H9 (cell line): ENCODE data around the gene MTG1. TPM values are rescaled to one million over a fixed set of nuclear protein-coding genes. Genes with fewer than 3 reads are reported as not detected.

Source experiments
- DNase-seq: peaks from one replicate; pipeline ENCODE4 v3.0.0-alpha.2; 2017
- H2AFZ ChIP-seq: one replicate; pipeline ENCODE4 v1.6.1; 2013; ENCODE audit warnings: mild to moderate bottlenecking, low read length, control low read depth, moderate library complexity
- H2AK5ac ChIP-seq: 2 replicates; pipeline ENCODE4 v1.6.1; 2013; ENCODE audit warnings: low read length, control low read depth, mixed read lengths; ENCODE audit not compliant: insufficient read length
- H2BK120ac ChIP-seq: one replicate; pipeline ENCODE4 v1.6.1; 2013; ENCODE audit warnings: low read depth, mild to moderate bottlenecking, low read length, control low read depth, inconsistent platforms; ENCODE audit not compliant: poor library complexity, severe bottlenecking
- H2BK12ac ChIP-seq: 2 replicates; pipeline ENCODE4 v1.6.1; 2013; ENCODE audit warnings: low read length, control low read depth, mixed read lengths, low read depth; ENCODE audit not compliant: insufficient read length
- H2BK15ac ChIP-seq: 2 replicates; pipeline ENCODE4 v1.6.1; 2013; ENCODE audit warnings: low read depth, low read length, control low read depth
- H2BK20ac ChIP-seq: one replicate; pipeline ENCODE4 v1.6.1; 2013; ENCODE audit warnings: low read depth, mild to moderate bottlenecking, low read length, control low read depth, inconsistent platforms; ENCODE audit not compliant: poor library complexity, severe bottlenecking
- H2BK5ac ChIP-seq: 2 replicates; pipeline ENCODE4 v1.6.1; 2013; ENCODE audit warnings: low read length, control low read depth, mixed read lengths; ENCODE audit not compliant: insufficient read length
- H3K14ac ChIP-seq: 2 replicates; pipeline ENCODE4 v1.6.1; 2013; ENCODE audit warnings: low read length, control low read depth; ENCODE audit not compliant: insufficient read depth
- H3K18ac ChIP-seq: 2 replicates; pipeline ENCODE4 v1.6.1; 2013; ENCODE audit warnings: low read depth, mild to moderate bottlenecking, mixed read lengths, low read length, control low read depth; ENCODE audit not compliant: insufficient read length
- H3K23ac ChIP-seq: 2 replicates; pipeline ENCODE4 v1.6.1; 2013; ENCODE audit warnings: low read length, control low read depth, mixed read lengths, low read depth; ENCODE audit not compliant: insufficient read length
- H3K23me2 ChIP-seq: 2 replicates; pipeline ENCODE4 v1.6.1; 2013; ENCODE audit warnings: low read depth, mild to moderate bottlenecking, mixed read lengths, low read length, control low read depth; ENCODE audit not compliant: insufficient read length, poor library complexity, severe bottlenecking
- H3K27ac ChIP-seq: 2 replicates; pipeline ENCODE4 v1.5.1; 2013; ENCODE audit warnings: low read length, control low read depth, mixed read lengths, low read depth; ENCODE audit not compliant: insufficient read length
- H3K27me3 ChIP-seq: 2 replicates; pipeline ENCODE4 v1.6.1; 2013; ENCODE audit warnings: low read length, control low read depth, inconsistent platforms; ENCODE audit not compliant: insufficient read depth
- H3K4ac ChIP-seq: 2 replicates; pipeline ENCODE4 v1.6.1; 2013; ENCODE audit warnings: low read depth, mild to moderate bottlenecking, control low read depth, inconsistent platforms, low read length, moderate library complexity
- H3K4me1 ChIP-seq: 2 replicates; pipeline ENCODE4 v1.6.1; 2013; ENCODE audit warnings: low read length, control low read depth, inconsistent platforms; ENCODE audit not compliant: insufficient read depth
- H3K4me2 ChIP-seq: 2 replicates; pipeline ENCODE4 v1.6.1; 2013; ENCODE audit warnings: low read length, control low read depth, mixed read lengths; ENCODE audit not compliant: insufficient read length, insufficient read depth
- H3K56ac ChIP-seq: 2 replicates; pipeline ENCODE4 v1.6.1; 2013; ENCODE audit warnings: low read depth, mild to moderate bottlenecking, mixed read lengths, low read length, control low read depth; ENCODE audit not compliant: insufficient read length
- H3K79me1 ChIP-seq: 2 replicates; pipeline ENCODE4 v1.6.1; 2013; ENCODE audit warnings: low read depth, mild to moderate bottlenecking, moderate library complexity, low read length, control low read depth, inconsistent platforms; ENCODE audit not compliant: insufficient read depth, poor library complexity, severe bottlenecking
- H3K79me2 ChIP-seq: 2 replicates; pipeline ENCODE4 v1.6.1; 2013; ENCODE audit warnings: low read length, control low read depth, inconsistent platforms; ENCODE audit not compliant: insufficient read depth
- H3K9ac ChIP-seq: 2 replicates; pipeline ENCODE4 v1.6.1; 2013; ENCODE audit warnings: low read length, control low read depth, mixed read lengths; ENCODE audit not compliant: insufficient read length; ENCODE audit errors: extremely low read depth
- H3K9me3 ChIP-seq: one replicate; pipeline ENCODE4 v1.6.1; 2013; ENCODE audit warnings: low read depth, low read length, inconsistent platforms; ENCODE audit not compliant: control insufficient read depth
- H3T11ph ChIP-seq: one replicate; pipeline ENCODE4 v1.6.1; 2013; ENCODE audit warnings: mild to moderate bottlenecking, low read length, control low read depth, inconsistent platforms
- H4K20me1 ChIP-seq: one replicate; pipeline ENCODE4 v1.6.1; 2013; ENCODE audit not compliant: control insufficient read depth, insufficient read length, insufficient read depth
- H4K5ac ChIP-seq: 2 replicates; pipeline ENCODE4 v1.6.1; 2013; ENCODE audit warnings: low read depth, mild to moderate bottlenecking, mixed read lengths, low read length, control low read depth; ENCODE audit not compliant: insufficient read length
- H4K8ac ChIP-seq: replicated peaks from 2 replicates; pipeline ENCODE4 v1.6.1; 2013; ENCODE audit warnings: low read length, control low read depth, mixed read lengths, low read depth; ENCODE audit not compliant: insufficient read length
- H4K91ac ChIP-seq: 2 replicates; pipeline ENCODE4 v1.6.1; 2013; ENCODE audit warnings: low read depth, mild to moderate bottlenecking, moderate library complexity, mixed read lengths, low read length, control low read depth; ENCODE audit not compliant: insufficient read length
- H3K27ac Mint-ChIP-seq, 3 experiments: 2 replicates in 2 of 3; 3 replicates in 1 of 3; pipeline ENCODE4 v1.8.0; 2020 to 2021; ENCODE audit warnings: mixed read lengths in 3 of 3, mild to moderate bottlenecking in 1 of 3, moderate library complexity in 1 of 3
- H3K27me3 Mint-ChIP-seq: 2 replicates; pipeline ENCODE4 v1.8.0; 2021; ENCODE audit warnings: low read depth, mild to moderate bottlenecking, moderate library complexity, mixed read lengths
- H3K36me3 Mint-ChIP-seq, 3 experiments: 2 replicates in 2 of 3; 3 replicates in 1 of 3; pipeline ENCODE4 v1.8.0; 2020 to 2021; ENCODE audit warnings: low read depth in 3 of 3, mixed read lengths in 3 of 3; ENCODE audit not compliant: insufficient read depth in 1 of 3
- H3K4me1 Mint-ChIP-seq, 2 experiments: 2 replicates each; pipeline ENCODE4 v1.8.0; 2020; ENCODE audit warnings: mixed read lengths in 2 of 2
- H3K4me3 Mint-ChIP-seq, 2 experiments: 2 replicates in 1 of 2; 3 replicates in 1 of 2; pipeline ENCODE4 v1.8.0; 2020 to 2021; ENCODE audit warnings: mild to moderate bottlenecking in 2 of 2, mixed read lengths in 2 of 2, moderate library complexity in 1 of 2
- H3K9me3 Mint-ChIP-seq, 2 experiments: 2 replicates in 1 of 2; 3 replicates in 1 of 2; pipeline ENCODE4 v1.8.0; 2020; ENCODE audit warnings: mild to moderate bottlenecking in 2 of 2, mixed read lengths in 2 of 2, moderate library complexity in 1 of 2
- CTCF ChIP-seq: fragments of 200-600 bp; sonication (generic); conservative IDR thresholded peaks from 3 replicates; pipeline ENCODE4 v1.8.0; 2021; ENCODE audit warnings: antibody characterized with exemption, mild to moderate bottlenecking
- WGBS: extraction: QIAGEN DNeasy Blood & Tissue Kit; methylation state at CpG from one replicate; pipeline ENCODE4 v1.1.7; 2013; ENCODE audit warnings: missing lambda C conversion rate, low lambda C conversion rate, mixed read lengths; ENCODE audit not compliant: insufficient read length; ENCODE audit errors: extremely low coverage; 5-methylcytosine and 5-hydroxymethylcytosine counted together
- total RNA-seq: library from RNA; stranded (reverse); gene quantifications from 2 replicates; pipeline ENCODE4 v1.2.1, GENCODE V29; 2021

Gene MTG1
- total RNA-seq, 1 experiment from 2014 or later, result 65.3 TPM

- H3K9me3 Mint-ChIP-seq, result peaks cover 82 to 91% of the 10 kb centered on the region in 2 experiments
These were observed 64.2 kb downstream of the MTG1 start for GRCh38 chr10:133458021-133458709.

More at GRCh38 chr10:133458021-133458709, 64.2 kb downstream of the MTG1 start:
- Histone ChIP-seq H3K9me3 (peaks cover 76% of the 10 kb centered on the region), H4K20me1 (no peaks in the 10 kb centered on the region), H4K5ac (no peak overlapping the region), H2BK20ac (no peak overlapping the region), H2BK12ac (no peak overlapping the region), H2BK15ac (no peak overlapping the region), H2AK5ac (no peak overlapping the region), H3K4me1 (no peaks in the 10 kb centered on the region), H3K27ac (no peak overlapping the region), H3T11ph (no peak overlapping the region), H3K56ac (no peak overlapping the region), H2AFZ (no peak overlapping the region), H3K79me1 (no peaks in the 10 kb centered on the region), H3K23ac (no peak overlapping the region), H3K4me2 (no peak overlapping the region), H3K18ac (no peak overlapping the region), H3K23me2 (no peaks in the 10 kb centered on the region), H3K9ac (no peak overlapping the region), H3K79me2 (no peaks in the 10 kb centered on the region), H2BK5ac (no peak overlapping the region), H2BK120ac (no peak overlapping the region), H3K4ac (no peak overlapping the region), H3K14ac (no peak overlapping the region), H4K8ac (no peak overlapping the region), H3K27me3 (no peaks in the 10 kb centered on the region), H4K91ac (no peak overlapping the region)
- TF ChIP-seq CTCF, result no peak
- Mint-ChIP-seq H3K36me3 (peaks cover 5 to 19% (median 5%) of the 10 kb centered on the region in 3 experiments; a peak in 5 of 7 replicates), H3K4me3 (no peak overlapping the region), H3K27ac (no peak overlapping the region; a peak in 1 of 7 replicates), H3K27me3 (peaks cover 6% of the 10 kb centered on the region), H3K4me1 (no peaks in the 10 kb centered on the region)
- WGBS, result no CpG with 5 or more reads among the region's 40 CpGs
- no peak for DNase-seq
